Aorta (tissue), 5 donors: ENCODE data around the gene STK31. TPM values are rescaled to one million over a fixed set of nuclear protein-coding genes. Genes with fewer than 3 reads are reported as not detected.
"Not testable (repeated sequence)": the region's sequence is repeated elsewhere in the genome, so short reads cannot be mapped to it uniquely, and the experiment has no call there.

ENCODE experiments used
- ATAC-seq: fragments of 200-7000 bp; cut with Tn5 transposase; one replicate; pipeline ENCODE4 v1.9.1; 2022; ENCODE audit warnings: moderate library complexity; ENCODE audit not compliant: low FRiP score
- DNase-seq, 2 donors: peaks; one replicate each; pipeline ENCODE4 v3.0.0-alpha.2; 2020
- H3K27ac ChIP-seq, 2 donors: one replicate each; pipeline ENCODE4 v1.5.1; 2013; ENCODE audit warnings: low read length in 2 of 2, mild to moderate bottlenecking in 2 of 2, moderate library complexity in 2 of 2, control low read depth in 1 of 2, inconsistent platforms in 1 of 2, low read depth in 1 of 2
- H3K27me3 ChIP-seq, 2 donors: one replicate each; pipeline ENCODE4 v1.6.1; 2013; ENCODE audit warnings: control low read depth in 1 of 2, low read length in 1 of 2, mild to moderate bottlenecking in 1 of 2, moderate library complexity in 1 of 2; ENCODE audit not compliant: insufficient read depth in 2 of 2, control insufficient read depth in 1 of 2
- H3K36me3 ChIP-seq, 2 donors: one replicate each; pipeline ENCODE4 v1.6.1; 2013; ENCODE audit warnings: control low read depth in 1 of 2, low read length in 1 of 2, mild to moderate bottlenecking in 1 of 2; ENCODE audit not compliant: insufficient read depth in 2 of 2, control insufficient read depth in 1 of 2
- H3K4me1 ChIP-seq, 2 donors: one replicate each; pipeline ENCODE4 v1.6.1; 2013; ENCODE audit warnings: low read length in 2 of 2, control low read depth in 1 of 2, mild to moderate bottlenecking in 1 of 2, moderate library complexity in 1 of 2; ENCODE audit not compliant: insufficient read depth in 2 of 2, control insufficient read depth in 1 of 2
- H3K4me3 ChIP-seq, 2 donors: one replicate each; pipeline ENCODE4 v1.5.1; 2013; ENCODE audit warnings: low read length in 2 of 2, control low read depth in 1 of 2, mild to moderate bottlenecking in 1 of 2
- H3K9me3 ChIP-seq: one replicate; pipeline ENCODE4 v1.6.1; 2013; ENCODE audit warnings: mild to moderate bottlenecking, low read length; ENCODE audit not compliant: control insufficient read depth
- WGBS, 2 donors: extraction: QIAGEN DNeasy Blood & Tissue Kit; methylation state at CpG; one replicate each; pipeline ENCODE4 v1.1.7; 2013; 5-methylcytosine and 5-hydroxymethylcytosine counted together
- intact Hi-C, 2 donors: fragments of 100-400 bp; cut with DNase I; formaldehyde crosslinking; loops; one replicate each; pipeline versions ENCODE4 v1.14.2 to v1.15.0; 2022
- polyA plus RNA-seq, 2 donors: library from polyadenylated mRNA; stranded (reverse); fragments of 200-250 nt; gene quantifications; one replicate each; pipeline ENCODE4 v1.2.3, GENCODE V29; 2013
- total RNA-seq, 2 donors: library from RNA; stranded (reverse); fragmentation: NEBNext Ultra II Directional; extraction: Animal tissue kit (Norgen Biotek cat#: 25700); gene quantifications; one replicate each; pipeline ENCODE4 v1.2.1, GENCODE V29; 2021
- donor health status: healthy with polysubstance abuse.
- donor health status: Bipolar disorder and iron deficiency.
- donor health status: DM: no; HTN: no; CAD: no.
- donor health status: DM: no; HTN: no; CAD: no.
- donor health status: DM: yes; HTN: yes; CAD: no.

The STK31 gene
- total and polyA plus RNA-seq, 4 donors, result 0.13 to 2.2 (median 0.94) TPM; not detected in 1

DNA sequence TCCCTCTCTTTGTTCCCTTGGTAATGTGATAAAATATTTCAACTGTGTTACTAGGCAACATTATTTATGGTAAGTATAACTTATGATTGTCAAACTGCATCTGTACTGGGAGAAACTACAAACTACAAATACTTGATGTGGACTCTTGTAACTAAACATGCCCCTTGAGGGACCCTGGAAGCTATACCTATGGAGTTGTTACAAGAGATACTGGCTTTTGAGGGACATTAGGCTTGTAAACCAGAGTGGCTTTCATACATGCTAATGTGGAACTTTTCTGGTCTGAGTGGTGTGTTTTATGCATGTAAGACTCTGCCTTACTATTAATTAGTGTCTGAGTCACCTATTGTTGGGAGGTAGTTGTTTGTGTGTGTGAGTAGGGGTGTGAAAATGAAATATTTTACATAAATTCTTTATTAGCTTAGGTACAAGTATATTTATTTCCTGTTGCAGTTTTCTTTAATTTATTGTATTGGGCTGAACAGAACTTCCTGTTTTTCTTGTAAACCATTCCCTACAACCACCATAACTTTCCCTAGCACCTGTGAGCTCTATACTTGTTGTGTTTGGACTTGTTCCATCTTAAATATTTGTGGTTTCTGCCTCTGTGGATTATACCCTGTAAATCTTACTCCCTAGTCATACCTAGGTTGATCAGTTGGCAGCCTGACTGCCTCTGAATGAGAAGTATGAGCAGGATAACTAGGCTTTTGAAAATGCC is 49.8 kb downstream of the STK31 start:
- H3K9me3 ChIP-seq, result peaks cover 2% of the 10 kb centered on the region
- H3K4me1 ChIP-seq, result peaks cover 0 to 1% of the 10 kb centered on the region in 2 donors
- intact Hi-C loops, result no loop called here

DNA sequence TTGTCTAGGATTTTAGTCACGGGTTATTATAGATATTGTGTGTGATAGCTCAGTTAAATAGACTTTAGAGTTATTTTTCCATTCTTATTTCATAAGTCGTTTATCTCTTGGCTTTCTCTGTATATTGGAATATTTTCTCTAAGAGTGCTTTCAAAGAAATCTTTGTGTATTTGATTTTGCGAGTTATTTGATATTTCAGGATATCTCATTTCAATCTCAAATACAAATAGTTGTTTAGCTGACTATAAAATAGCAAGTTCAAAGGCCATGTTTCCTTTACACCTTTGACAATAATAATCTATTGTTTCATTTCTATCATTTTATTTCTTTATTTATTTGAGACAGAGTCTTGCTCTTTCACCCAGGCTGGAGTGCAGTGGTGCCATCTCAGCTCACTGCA is 55.9 kb downstream of the STK31 start:
- Histone ChIP-seq H3K27me3 (no peaks in the 10 kb centered on the region), H3K36me3 (no peaks in the 10 kb centered on the region), H3K9me3 (no peaks in the 10 kb centered on the region), H3K27ac (no peak overlapping the region), H3K4me1 (no peaks in the 10 kb centered on the region), H3K4me3 (no peak overlapping the region)
- 84% methylated on average over 3 of the region's 3 CpGs for WGBS, 2 donors
- intact Hi-C loops, result no loop called here
- ATAC-seq (no peak), DNase-seq (no peak)

More for the DNA sequence above, 49.8 kb downstream of the STK31 start:
- Histone ChIP-seq H3K4me3 (no peak overlapping the region), H3K36me3 (no peaks in the 10 kb centered on the region), H3K27me3 (no peaks in the 10 kb centered on the region), H3K27ac (no peak overlapping the region)
- DNase-seq (no peak), ATAC-seq (no peak)

DNA sequence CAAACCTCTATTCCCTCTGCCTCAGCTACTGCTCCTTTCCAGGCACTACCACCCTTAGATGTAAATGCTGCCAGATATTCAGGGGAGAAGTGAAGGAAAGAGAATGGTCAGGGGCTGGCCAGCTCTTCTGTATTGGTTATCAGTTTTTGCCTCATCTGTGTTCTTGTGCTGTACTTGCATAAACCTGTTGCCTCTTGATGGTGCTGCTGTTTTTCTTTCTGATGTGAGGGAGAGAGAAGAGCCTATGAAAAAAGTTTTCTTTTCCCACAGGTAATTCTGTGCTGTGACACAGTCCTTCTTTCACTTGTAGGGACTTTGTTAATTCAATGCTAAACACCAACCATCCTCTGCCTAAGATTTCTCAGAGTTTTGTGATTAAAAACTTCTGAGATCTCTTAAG is 57.5 kb downstream of the STK31 start:
- ATAC-seq (no peak), DNase-seq (no peak)
- H3K4me1 ChIP-seq, result no peaks in the 10 kb centered on the region
- intact Hi-C loops, result no loop called here
- no peaks in the 10 kb centered on the region for H3K9me3 ChIP-seq
- no peaks in the 10 kb centered on the region for H3K36me3 ChIP-seq
- H3K27ac ChIP-seq, result no peak overlapping the region
- H3K4me3 ChIP-seq, result no peak overlapping the region
- no peaks in the 10 kb centered on the region for H3K27me3 ChIP-seq

DNA sequence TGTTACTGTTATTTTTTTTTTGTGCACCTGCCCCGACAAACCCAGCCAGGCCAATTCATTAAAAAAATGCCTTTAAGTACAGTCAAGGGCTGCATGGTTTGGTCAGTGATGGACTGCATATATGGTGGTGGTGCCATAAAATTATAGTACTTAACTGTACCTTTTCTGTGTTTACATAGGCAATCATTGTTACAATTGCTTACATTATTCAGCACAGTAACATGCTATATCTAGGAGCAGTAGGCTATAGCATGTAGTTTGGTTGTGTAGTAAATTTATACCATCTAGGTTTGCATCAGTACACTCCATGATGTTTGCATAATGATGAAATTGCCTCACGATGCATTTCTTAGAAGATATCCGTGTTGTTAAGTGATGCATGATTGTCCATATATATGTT is 58.0 kb downstream of the STK31 start:
- H3K36me3 ChIP-seq, result no peaks in the 10 kb centered on the region
- no peak for ATAC-seq
- H3K27ac ChIP-seq, result no peak overlapping the region
- H3K27me3 ChIP-seq, result no peaks in the 10 kb centered on the region
- WGBS, 2 donors, result 81 to 86% methylated on average over 3 of the region's 3 CpGs
- DNase-seq, result no peak
- no peaks in the 10 kb centered on the region for H3K4me1 ChIP-seq
- no peak overlapping the region for H3K4me3 ChIP-seq
- intact Hi-C loops, result no loop called here
- H3K9me3 ChIP-seq, result no peaks in the 10 kb centered on the region

DNA sequence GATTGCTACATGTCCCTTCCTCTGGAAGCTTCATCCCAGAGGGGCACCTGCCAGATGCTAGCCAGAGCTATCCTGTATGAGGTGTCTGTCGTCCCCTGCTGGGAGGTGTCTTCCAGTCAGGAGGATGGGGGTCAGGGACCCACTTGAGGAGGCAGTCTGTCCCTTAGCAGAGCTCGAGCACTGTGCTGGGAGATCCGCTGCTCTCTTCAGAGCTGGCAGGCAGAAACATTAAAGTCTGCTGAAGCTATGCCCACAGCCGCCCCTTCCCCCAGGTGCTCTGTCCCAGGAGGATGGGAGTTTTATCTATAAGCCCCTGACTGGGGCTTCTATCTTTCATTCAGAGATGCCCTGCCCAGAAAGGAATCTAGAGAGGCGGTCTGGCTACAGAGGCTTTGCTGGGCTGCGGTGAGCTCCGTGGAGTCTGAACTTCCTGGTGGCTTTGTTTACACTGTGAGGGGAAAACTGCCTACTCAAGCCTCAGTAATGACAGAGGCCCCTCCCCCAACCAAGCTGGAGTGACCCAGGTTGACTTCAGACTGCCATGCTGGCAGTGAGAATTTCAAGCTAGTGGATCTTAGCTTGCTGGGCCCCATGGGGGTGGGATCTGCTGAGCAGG is 69.3 kb downstream of the STK31 start:
- ATAC-seq, H3K27me3 ChIP-seq, intact Hi-C loops, H3K36me3 ChIP-seq, DNase-seq, H3K4me3 ChIP-seq, H3K9me3 ChIP-seq, H3K4me1 ChIP-seq, H3K27ac ChIP-seq: not testable (repeated sequence)
- WGBS, 2 donors, result 65 to 76% methylated on average over 7 of the region's 7 CpGs

DNA sequence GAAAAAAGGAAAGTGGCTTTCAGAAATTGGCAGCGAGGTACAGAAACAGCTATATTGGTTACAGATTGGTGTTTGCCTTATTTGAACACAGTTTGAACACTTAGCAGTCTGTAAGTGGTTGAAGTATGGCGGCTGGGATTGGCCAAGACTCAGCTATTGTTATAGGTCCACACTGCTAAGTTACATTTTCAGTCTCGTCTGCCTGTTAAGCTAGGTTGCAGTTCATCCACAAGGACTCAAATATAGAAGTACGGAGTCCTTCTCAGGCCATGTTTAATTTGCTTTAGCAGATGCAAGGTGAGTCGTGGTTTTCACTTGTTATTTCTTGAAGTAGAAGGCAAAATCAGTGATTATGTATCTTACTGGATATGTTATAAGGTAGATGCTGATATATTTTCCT is 73.1 kb downstream of the STK31 start:
- no peaks in the 10 kb centered on the region for H3K9me3 ChIP-seq
- no peaks in the 10 kb centered on the region for H3K4me1 ChIP-seq
- no peak overlapping the region for H3K4me3 ChIP-seq
- WGBS, 2 donors, result 77 to 82% methylated on average over 5 of the region's 5 CpGs
- intact Hi-C loops, result no loop called here
- H3K27me3 ChIP-seq, result no peaks in the 10 kb centered on the region
- ATAC-seq, result no peak
- H3K27ac ChIP-seq, result no peak overlapping the region
- DNase-seq, result no peak
- H3K36me3 ChIP-seq, result no peaks in the 10 kb centered on the region

DNA sequence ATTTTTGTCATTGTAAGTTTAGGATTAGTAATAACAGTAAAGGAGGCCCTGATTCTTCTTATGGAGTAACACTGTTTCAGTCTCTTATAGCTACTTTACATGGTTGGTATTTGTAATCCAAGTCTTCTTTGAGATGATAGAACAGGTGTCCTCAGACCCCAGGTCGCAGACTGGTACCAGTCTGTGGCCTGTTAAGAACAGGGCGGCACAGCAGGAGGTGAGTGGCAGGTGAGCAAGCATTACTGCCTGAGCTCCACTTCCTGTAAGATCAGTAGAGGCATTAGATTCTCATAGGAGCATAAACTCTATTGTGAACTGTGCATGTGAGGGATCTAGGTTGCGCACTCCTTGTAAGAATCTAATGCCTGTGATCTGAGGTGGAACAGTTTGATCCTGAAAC is 77.3 kb downstream of the STK31 start:
- intact Hi-C loops, result no loop called here
- no peak overlapping the region for H3K27ac ChIP-seq
- H3K9me3 ChIP-seq, result no peaks in the 10 kb centered on the region
- ATAC-seq (no peak), DNase-seq (no peak)
- no peaks in the 10 kb centered on the region for H3K4me1 ChIP-seq
- no peak overlapping the region for H3K4me3 ChIP-seq
- 91 to 97% methylated on average over 3 of the region's 3 CpGs for WGBS, 2 donors
- no peaks in the 10 kb centered on the region for H3K27me3 ChIP-seq
- H3K36me3 ChIP-seq, result no peaks in the 10 kb centered on the region

DNA sequence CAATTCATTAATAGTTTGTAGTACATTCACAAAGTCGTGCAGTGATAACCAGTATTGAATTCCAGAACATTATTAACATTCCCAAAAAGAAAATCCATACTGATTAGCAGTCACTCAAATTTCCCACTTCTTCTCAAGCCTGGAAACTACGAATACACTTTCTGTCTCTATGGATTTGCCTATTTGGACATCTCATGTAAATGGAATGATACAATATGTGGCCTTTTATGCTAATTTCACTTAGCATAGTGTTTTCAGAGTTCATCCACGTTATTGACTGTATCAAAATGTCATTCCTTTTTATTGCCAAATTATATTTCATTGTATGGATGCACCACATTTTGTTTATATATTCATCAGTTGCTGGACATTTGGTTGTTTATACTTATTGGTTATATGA is 78.8 kb downstream of the STK31 start:
- no peak overlapping the region for H3K27ac ChIP-seq
- DNase-seq, result no peak
- H3K9me3 ChIP-seq, result no peaks in the 10 kb centered on the region
- 65 to 72% methylated on average over 3 of the region's 3 CpGs for WGBS, 2 donors
- intact Hi-C loops, result no loop called here
- H3K4me3 ChIP-seq, result no peak overlapping the region
- no peaks in the 10 kb centered on the region for H3K4me1 ChIP-seq
- H3K36me3 ChIP-seq, result no peaks in the 10 kb centered on the region
- ATAC-seq, result no peak
- H3K27me3 ChIP-seq, result no peaks in the 10 kb centered on the region

DNA sequence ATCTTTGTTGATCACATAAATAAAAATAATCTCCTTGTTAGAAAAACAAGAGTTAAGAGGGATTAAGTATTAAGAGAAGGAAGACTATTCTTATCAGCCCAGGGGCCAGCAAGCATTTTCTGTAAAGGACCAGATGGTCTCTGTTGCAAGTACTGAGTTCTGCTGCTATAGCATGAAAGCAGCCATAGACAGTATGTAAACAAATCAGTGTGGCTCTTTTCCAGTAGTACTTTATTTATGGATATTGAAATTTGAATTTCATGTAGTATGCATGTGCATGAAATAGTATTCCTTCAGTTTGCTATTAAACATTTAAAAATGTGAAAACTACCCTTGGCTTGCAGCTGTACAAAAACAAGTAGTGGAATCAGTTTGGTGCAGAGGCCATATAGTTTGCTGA is 81.7 kb downstream of the STK31 start:
- no peaks in the 10 kb centered on the region for H3K4me1 ChIP-seq
- H3K27ac ChIP-seq, result no peak overlapping the region
- no peak for ATAC-seq
- no peak overlapping the region for H3K4me3 ChIP-seq
- DNase-seq, result no peak
- intact Hi-C loops, result no loop called here
- H3K36me3 ChIP-seq, result no peaks in the 10 kb centered on the region
- no peaks in the 10 kb centered on the region for H3K27me3 ChIP-seq
- peaks cover 3% of the 10 kb centered on the region for H3K9me3 ChIP-seq
